ENCODE measurements around the gene RAB43.

The RAB43 gene

GRCh38 chr3:129130291-129130813 is 8.7 kb upstream of the RAB43 start:
- no peak overlapping the region for H3K4me3 ChIP-seq (ENCODE audit: low read depth, low read length)
- DNase-seq (ENCODE audit: low read depth, low spot score): no peak
- in situ Hi-C loops (cut with HindIII; ENCODE audit: low sequenced_read_pairs): no loop called here
- TF ChIP-seq CTCF (IDR thresholded peaks at IDR 0.05; ENCODE audit: low read depth, low read length): no peak

GRCh38 chr3:129128357-129129155 is 7.0 kb upstream of the RAB43 start:
- no peak for TF ChIP-seq CTCF (IDR thresholded peaks at IDR 0.05; ENCODE audit: low read depth, low read length)
- no peak for DNase-seq (ENCODE audit: low read depth, low spot score)
- H3K4me3 ChIP-seq (ENCODE audit: low read depth, low read length): no peak overlapping the region
- in situ Hi-C loops (cut with HindIII; ENCODE audit: low sequenced_read_pairs): no loop called here

- DNase-seq (ENCODE audit: low read depth, low spot score): no peak
- TF ChIP-seq CTCF (IDR thresholded peaks at IDR 0.05; ENCODE audit: low read depth, low read length): no peak
- in situ Hi-C loops (cut with HindIII; ENCODE audit: low sequenced_read_pairs): no loop called here
- H3K4me3 ChIP-seq (ENCODE audit: low read depth, low read length): no peak overlapping the region
These were observed 5.2 kb upstream of the RAB43 start for GRCh38 chr3:129126726-129127280.

- no peak overlapping the region for H3K4me3 ChIP-seq (ENCODE audit: low read depth, low read length)
- DNase-seq (ENCODE audit: low read depth, low spot score): no peak
- TF ChIP-seq CTCF (IDR thresholded peaks at IDR 0.05; ENCODE audit: low read depth, low read length): no peak
- in situ Hi-C loops (cut with HindIII; ENCODE audit: low sequenced_read_pairs): no loop called here
These were observed 1.9 kb upstream of the RAB43 start for GRCh38 chr3:129123314-129124060.

GRCh38 chr3:129122412-129123011 is 908 bp upstream of the RAB43 start:
- DNase-seq (ENCODE audit: low read depth, low spot score): no peak
- peak overlapping the region; percentile 53 for H3K4me3 ChIP-seq (ENCODE audit: low read depth, low read length)
- in situ Hi-C loops (cut with HindIII; ENCODE audit: low sequenced_read_pairs): no loop called here
- no peak for TF ChIP-seq CTCF (IDR thresholded peaks at IDR 0.05; ENCODE audit: low read depth, low read length)
